IMR-90 (cell line): ENCODE measurements around the gene DPP10. TPM values are rescaled to one million over a fixed set of nuclear protein-coding genes. Genes with fewer than 3 reads are reported as not detected.

Experiments used
- ATAC-seq: fragments of 200-7000 bp; cut with Tn5 transposase; 2 replicates; pipeline ENCODE4 v1.9.1; 2020; ENCODE audit warnings: low read depth, mild to moderate bottlenecking, moderate library complexity
- BruUV-seq: library from RNA; stranded (reverse); fragments of 400-500 nt; replicated peaks from 2 replicates; lab custom pipeline; 2021; lab: Mats Ljungman, UMichigan
- CTCF ChIA-PET: fragments of 300-600 bp; formaldehyde crosslinking; extraction: SDS; loops from one replicate; lab custom pipeline; 2021; ENCODE audit warnings: antibody characterized with exemption; lab: Yijun Ruan, JAX
- POLR2A ChIA-PET: fragments of 300-600 bp; sonication (Branson Sonifier 250); formaldehyde crosslinking; loops from one replicate; lab custom pipeline; 2022; ENCODE audit warnings: antibody characterized with exemption; ENCODE audit not compliant: unreplicated experiment; lab: Charles Lee
- DNase-seq: peaks from one replicate; pipeline ENCODE4 v3.0.0; 2013
- H2AFZ ChIP-seq: replicated peaks from 2 replicates; pipeline ENCODE3; 2013; ENCODE audit warnings: low read length, mild to moderate bottlenecking; ENCODE audit not compliant: poor library complexity
- H2AK5ac ChIP-seq: 2 replicates; pipeline ENCODE4 v1.6.1; 2013; ENCODE audit warnings: low read depth, low read length, inconsistent platforms
- H2AK9ac ChIP-seq: replicated peaks from 2 replicates; pipeline ENCODE3; 2013; ENCODE audit warnings: mild to moderate bottlenecking, low read depth, low read length, moderate library complexity; ENCODE audit not compliant: poor library complexity
- H2BK120ac ChIP-seq: 2 replicates; pipeline ENCODE4 v1.6.1; 2013; ENCODE audit warnings: low read depth, low read length, inconsistent platforms
- H2BK15ac ChIP-seq: 3 replicates; pipeline ENCODE4 v1.6.1; 2013; ENCODE audit warnings: low read depth, low read length, inconsistent platforms
- H2BK20ac ChIP-seq: 2 replicates; pipeline ENCODE4 v1.6.1; 2013; ENCODE audit warnings: low read depth, mild to moderate bottlenecking, inconsistent platforms, low read length, moderate library complexity
- H2BK5ac ChIP-seq: 2 replicates; pipeline ENCODE4 v1.6.1; 2013; ENCODE audit warnings: mild to moderate bottlenecking, low read depth, low read length, inconsistent platforms; ENCODE audit not compliant: poor library complexity, severe bottlenecking
- H3K14ac ChIP-seq: replicated peaks from 2 replicates; pipeline ENCODE4 v1.6.1; 2013; ENCODE audit warnings: low read depth, low read length, inconsistent platforms
- H3K18ac ChIP-seq: 2 replicates; pipeline ENCODE4 v1.6.1; 2013; ENCODE audit warnings: low read depth, low read length, control low read depth
- H3K23ac ChIP-seq: 2 replicates; pipeline ENCODE4 v1.6.1; 2013; ENCODE audit warnings: low read depth, low read length, inconsistent platforms
- H3K27ac ChIP-seq: 2 replicates; pipeline ENCODE4 v1.5.1; 2013; ENCODE audit warnings: mild to moderate bottlenecking, control low read depth, low read length; ENCODE audit not compliant: insufficient read depth
- H3K27me3 ChIP-seq: 2 replicates; pipeline ENCODE4 v1.6.1; 2013; ENCODE audit warnings: low read length; ENCODE audit not compliant: control insufficient read depth, insufficient read depth
- H3K36me3 ChIP-seq: 2 replicates; pipeline ENCODE4 v1.6.1; 2013; ENCODE audit warnings: low read length, mixed read lengths; ENCODE audit not compliant: control insufficient read depth, insufficient read depth
- H3K4ac ChIP-seq: 2 replicates; pipeline ENCODE4 v1.6.1; 2013; ENCODE audit warnings: low read depth, low read length, inconsistent platforms
- H3K4me1 ChIP-seq: 2 replicates; pipeline ENCODE4 v1.6.1; 2013; ENCODE audit warnings: low read length, mixed read lengths; ENCODE audit not compliant: control insufficient read depth, insufficient read depth
- H3K4me2 ChIP-seq: 2 replicates; pipeline ENCODE4 v1.6.1; 2013; ENCODE audit warnings: low read depth, mild to moderate bottlenecking, control low read depth, low read length, moderate library complexity
- H3K4me3 ChIP-seq: 2 replicates; pipeline ENCODE4 v1.5.1; 2013; ENCODE audit warnings: low read depth, mild to moderate bottlenecking, control low read depth, low read length, moderate library complexity; ENCODE audit not compliant: insufficient read depth
- H3K56ac ChIP-seq: 2 replicates; pipeline ENCODE4 v1.6.1; 2013; ENCODE audit warnings: low read length, inconsistent platforms; ENCODE audit not compliant: insufficient read depth; ENCODE audit errors: extremely low read depth
- H3K79me1 ChIP-seq, 2 experiments: 2 replicates each; pipeline ENCODE4 v1.6.1; 2013; ENCODE audit warnings: low read length in 2 of 2, inconsistent platforms in 1 of 2, low read depth in 1 of 2
- H3K9ac ChIP-seq: 2 replicates; pipeline ENCODE4 v1.6.1; 2013; ENCODE audit warnings: low read depth, low read length, control low read depth
- H3K9me1 ChIP-seq: 2 replicates; pipeline ENCODE4 v1.6.1; 2013; ENCODE audit warnings: low read length, inconsistent platforms; ENCODE audit not compliant: insufficient read depth
- H3K9me3 ChIP-seq: 2 replicates; pipeline ENCODE4 v1.6.1; 2013; ENCODE audit warnings: low read length; ENCODE audit not compliant: control insufficient read depth, insufficient read depth
- H4K20me1 ChIP-seq: 2 replicates; pipeline ENCODE4 v1.6.1; 2013; ENCODE audit warnings: low read length, inconsistent platforms; ENCODE audit not compliant: insufficient read depth
- H4K5ac ChIP-seq: 2 replicates; pipeline ENCODE4 v1.6.1; 2013; ENCODE audit warnings: mild to moderate bottlenecking, low read depth, low read length, control low read depth
- H4K8ac ChIP-seq, 2 experiments: 2 replicates each; pipeline ENCODE4 v1.6.1; 2013; ENCODE audit warnings: low read depth in 2 of 2, low read length in 2 of 2, control low read depth in 1 of 2, inconsistent platforms in 1 of 2
- H4K91ac ChIP-seq: 2 replicates; pipeline ENCODE4 v1.6.1; 2013; ENCODE audit warnings: low read depth, low read length, inconsistent platforms; ENCODE audit not compliant: insufficient read depth
- BHLHE40 ChIP-seq: fragments of 150-350 bp; IDR thresholded peaks from 2 replicates; pipeline ENCODE4 v1.6.1; 2016; ENCODE audit warnings: mild to moderate bottlenecking, low read depth, low read length
- CEBPB ChIP-seq: IDR thresholded peaks from 2 replicates; pipeline ENCODE4 v1.6.1; 2012; ENCODE audit warnings: low read depth, low read length, improper control_type of control experiment
- CHD1 ChIP-seq: IDR thresholded peaks from 2 replicates; pipeline ENCODE4 v1.6.1; 2012; ENCODE audit warnings: low read depth, low read length, improper control_type of control experiment
- FOS ChIP-seq: fragments of 150-350 bp; IDR thresholded peaks from 2 replicates; pipeline ENCODE4 v1.6.1; 2016; ENCODE audit warnings: low read depth, low read length
- MAFK ChIP-seq: IDR thresholded peaks from 2 replicates; pipeline ENCODE4 v1.6.1; 2012; ENCODE audit warnings: low read depth, low read length, improper control_type of control experiment
- MAZ ChIP-seq: IDR thresholded peaks from 2 replicates; pipeline ENCODE4 v1.6.1; 2012; ENCODE audit warnings: low read depth, mild to moderate bottlenecking, low read length, improper control_type of control experiment, moderate library complexity, borderline replicate concordance
- MXI1 ChIP-seq: IDR thresholded peaks from 2 replicates; pipeline ENCODE4 v1.6.1; 2012; ENCODE audit warnings: low read depth, mild to moderate bottlenecking, low read length, moderate library complexity, borderline replicate concordance
- NFE2L2 ChIP-seq: fragments of 150-350 bp; IDR thresholded peaks from 2 replicates; pipeline ENCODE4 v1.6.1; 2016; ENCODE audit warnings: low read depth, mild to moderate bottlenecking, low read length
- POLR2A ChIP-seq: IDR thresholded peaks from 2 replicates; pipeline ENCODE4 v1.6.1; 2012; ENCODE audit warnings: mild to moderate bottlenecking, low read depth, low read length
- RAD21 ChIP-seq: IDR thresholded peaks from 2 replicates; pipeline ENCODE4 v1.6.1; 2012; ENCODE audit warnings: low read length, improper control_type of control experiment
- RCOR1 ChIP-seq: IDR thresholded peaks from 2 replicates; pipeline ENCODE4 v1.6.1; 2012; ENCODE audit warnings: mild to moderate bottlenecking, low read length, improper control_type of control experiment; ENCODE audit not compliant: insufficient replicate concordance
- RFX5 ChIP-seq: IDR thresholded peaks from 2 replicates; pipeline ENCODE4 v1.8.0; 2012; ENCODE audit warnings: low read depth, mild to moderate bottlenecking, low read length, moderate library complexity
- SMC3 ChIP-seq: fragments of 150-350 bp; IDR thresholded peaks from 2 replicates; pipeline ENCODE4 v1.6.1; 2016; ENCODE audit warnings: low read depth, mild to moderate bottlenecking, antibody characterized with exemption, low read length, moderate library complexity
- WGBS, 2 experiments: methylation state at CpG; one replicate each; pipeline versions ENCODE4 v1.1.5 to v1.1.7; 2013; ENCODE audit warnings: missing lambda C conversion rate in 2 of 2; ENCODE audit not compliant: insufficient read length in 1 of 2; ENCODE audit errors: extremely low coverage in 2 of 2; 5-methylcytosine and 5-hydroxymethylcytosine counted together
- dilution Hi-C: fragments of 300-500 bp; cut with HindIII; formaldehyde crosslinking; loops from one replicate; pipeline ENCODE4 v1.14.3; 2018; ENCODE audit warnings: low sequenced_read_pairs; ENCODE audit not compliant: unreplicated experiment
- in situ Hi-C: fragments of 300-500 bp; cut with MboI; formaldehyde crosslinking; loops from 3 replicates; pipeline ENCODE4 v1.14.3; 2019; ENCODE audit warnings: low sequenced_read_pairs, inconsistent platforms, mixed read lengths
- intact Hi-C: fragments of 100-400 bp; cut with micrococcal nuclease; formaldehyde crosslinking; loops from 2 replicates; pipeline ENCODE4 v1.10.0; 2022
- polyA plus RNA-seq, 3 experiments: library from polyadenylated mRNA; depleted of rRNA; stranded (reverse); fragments of >200 nt; gene quantifications; 2 replicates each; pipeline ENCODE4 v1.2.3, GENCODE V29; 2012; ENCODE audit warnings: low replicate concordance in 1 of 3
- total RNA-seq: library from RNA; depleted of rRNA; stranded (reverse); fragments of >200 nt; gene quantifications from 2 replicates; pipeline ENCODE4 v1.2.3, GENCODE V29; 2012
- TF ChIP-seq, protein P1 (sequence below): fragments of 150-350 bp; IDR thresholded peaks from 2 replicates; pipeline ENCODE4 v1.6.1; 2016; ENCODE audit warnings: low read depth, mild to moderate bottlenecking, low read length, moderate library complexity, borderline replicate concordance
- TF ChIP-seq, protein P2 (sequence below): fragments of 150-350 bp; IDR thresholded peaks from 2 replicates; pipeline ENCODE4 v1.6.1; 2017; ENCODE audit warnings: mild to moderate bottlenecking, antibody characterized with exemption, low read length, low read depth

DPP10 gene
- total and polyA plus RNA-seq, 2 of the 4 experiments (the other 2 are of a cell fraction), result not detected

DNA sequence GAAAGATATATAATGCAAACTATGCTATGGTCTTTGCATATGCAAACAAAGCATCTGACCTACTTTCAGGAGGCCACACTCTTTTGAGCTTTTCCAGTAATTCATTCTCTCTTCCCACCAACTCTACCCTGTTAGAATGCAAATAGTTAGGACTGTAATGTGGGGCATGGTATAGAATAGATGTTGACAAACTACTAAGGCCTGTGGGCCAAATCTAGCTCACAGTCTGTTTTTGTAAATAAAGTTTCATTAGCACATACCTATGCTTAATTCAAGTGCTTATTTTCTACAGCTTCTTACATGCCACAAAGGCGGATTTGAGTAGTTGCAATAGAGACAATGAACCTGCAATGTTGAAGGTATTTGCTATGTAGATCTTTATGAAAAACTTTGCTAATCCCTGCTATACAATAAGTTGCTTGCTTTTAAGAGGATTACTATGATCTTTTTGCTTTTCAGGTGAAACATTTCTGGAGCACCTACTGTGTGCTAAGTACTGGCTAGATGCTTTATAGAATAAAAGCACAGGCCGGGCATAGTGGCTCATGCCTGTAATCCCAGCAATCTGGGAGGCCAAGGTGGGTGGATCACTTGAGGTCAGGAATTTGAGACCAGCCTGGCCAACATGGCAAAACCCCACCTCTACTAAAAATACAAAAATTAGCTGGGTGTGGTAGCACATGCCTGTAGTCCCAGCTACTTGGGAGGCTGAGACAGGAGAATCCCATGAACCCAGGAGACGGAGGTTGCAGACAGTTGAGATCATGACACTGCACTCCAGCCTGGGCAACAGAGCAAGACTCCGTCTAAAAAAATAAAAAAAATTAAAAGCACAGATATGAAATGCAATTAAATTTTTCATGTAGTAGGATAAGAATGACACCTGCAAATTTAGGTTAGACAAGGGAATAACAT is 267.8 kb downstream of the DPP10 start:
- Histone ChIP-seq H3K36me3 (no peaks in the 10 kb centered on the region), H3K4me3 (no peak overlapping the region), H3K27ac (no peak overlapping the region), H2BK120ac (no peak overlapping the region), H3K23ac (no peak overlapping the region), H4K8ac (no peak overlapping the region), H3K18ac (no peak overlapping the region), H4K5ac (no peak overlapping the region), H3K4ac (no peak overlapping the region), H3K56ac (no peak overlapping the region), H2AK9ac (no peak overlapping the region), H3K79me1 (no peaks in the 10 kb centered on the region), H3K9me1 (no peaks in the 10 kb centered on the region), H2BK5ac (no peak overlapping the region), H3K27me3 (no peaks in the 10 kb centered on the region), H2BK20ac (no peak overlapping the region), H4K91ac (no peak overlapping the region), H3K9me3 (0 out of 2 replicates have a peak, but pooled peaks cover 1% of the 10 kb centered on the region), H4K20me1 (no peaks in the 10 kb centered on the region), H3K14ac (no peak overlapping the region), H2BK15ac (no peak overlapping the region), H3K4me2 (no peak overlapping the region), H2AFZ (no peak overlapping the region), H3K4me1 (no peaks in the 10 kb centered on the region), H2AK5ac (no peak overlapping the region), H3K9ac (no peak overlapping the region)
- no CpG with 5 or more reads among the region's 4 CpGs for WGBS, 2 experiments
- BruUV-seq, result no TSS peak
- TF ChIP-seq NFE2L2 (no peak), RAD21 (no peak), CEBPB (no peak), MAFK (no peak), MAZ (no peak), BHLHE40 (no peak), MXI1 (no peak), FOS (no peak), POLR2A (no peak), SMC3 (no peak), RCOR1 (no peak), RFX5 (no peak), CHD1 (no peak)
- TF ChIP-seq, protein P1, sequence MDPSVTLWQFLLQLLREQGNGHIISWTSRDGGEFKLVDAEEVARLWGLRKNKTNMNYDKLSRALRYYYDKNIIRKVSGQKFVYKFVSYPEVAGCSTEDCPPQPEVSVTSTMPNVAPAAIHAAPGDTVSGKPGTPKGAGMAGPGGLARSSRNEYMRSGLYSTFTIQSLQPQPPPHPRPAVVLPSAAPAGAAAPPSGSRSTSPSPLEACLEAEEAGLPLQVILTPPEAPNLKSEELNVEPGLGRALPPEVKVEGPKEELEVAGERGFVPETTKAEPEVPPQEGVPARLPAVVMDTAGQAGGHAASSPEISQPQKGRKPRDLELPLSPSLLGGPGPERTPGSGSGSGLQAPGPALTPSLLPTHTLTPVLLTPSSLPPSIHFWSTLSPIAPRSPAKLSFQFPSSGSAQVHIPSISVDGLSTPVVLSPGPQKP, result no peak
- TF ChIP-seq, protein P2, sequence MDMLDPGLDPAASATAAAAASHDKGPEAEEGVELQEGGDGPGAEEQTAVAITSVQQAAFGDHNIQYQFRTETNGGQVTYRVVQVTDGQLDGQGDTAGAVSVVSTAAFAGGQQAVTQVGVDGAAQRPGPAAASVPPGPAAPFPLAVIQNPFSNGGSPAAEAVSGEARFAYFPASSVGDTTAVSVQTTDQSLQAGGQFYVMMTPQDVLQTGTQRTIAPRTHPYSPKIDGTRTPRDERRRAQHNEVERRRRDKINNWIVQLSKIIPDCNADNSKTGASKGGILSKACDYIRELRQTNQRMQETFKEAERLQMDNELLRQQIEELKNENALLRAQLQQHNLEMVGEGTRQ, result no peak
- ATAC-seq, result no peak
- ChIA-PET POLR2A (no interaction called here), CTCF (no interaction called here)
- intact Hi-C loops (no loop called here), in situ Hi-C loops (no loop called here), dilution Hi-C loops (no loop called here)
- DNase-seq, result no peak
